ENCODE data around the gene ACOT12.

The ACOT12 gene

GRCh38 chr5:81286059-81286617 is 107.8 kb downstream of the ACOT12 start:
- no peak for DNase-seq

- DNase-seq, result no peak
Measured at GRCh38 chr5:81283976-81284375, 110.0 kb downstream of the ACOT12 start.
